HepG2 (cell line): ENCODE measurements around the gene ATG13. TPM values are rescaled to one million over a fixed set of nuclear protein-coding genes. Genes with fewer than 3 reads are reported as not detected.

Experiments
- ARID4A ChIP-seq: sonication (generic); formaldehyde crosslinking; IDR thresholded peaks from 2 replicates; pipeline ENCODE4 v1.5.0; 2020; ENCODE audit warnings: mild to moderate bottlenecking, missing genetic modification reagents, borderline replicate concordance
- GATA4 ChIP-seq: sonication (generic); IDR thresholded peaks from 2 replicates; pipeline ENCODE4 v1.6.1; 2016; ENCODE audit warnings: antibody characterized with exemption, low read depth, borderline replicate concordance
- GLI4 ChIP-seq: sonication (generic); formaldehyde crosslinking; IDR thresholded peaks from 2 replicates; pipeline ENCODE4 v1.5.1; 2020; ENCODE audit warnings: missing genetic modification reagents, mild to moderate bottlenecking, moderate library complexity, borderline replicate concordance
- IRF1 ChIP-seq: sonication (generic); formaldehyde crosslinking; IDR thresholded peaks from 2 replicates; pipeline ENCODE4 v1.4.0; 2020; ENCODE audit warnings: low read depth, mild to moderate bottlenecking, missing genetic modification reagents
- MTA3 ChIP-seq: sonication (generic); formaldehyde crosslinking; IDR thresholded peaks from 2 replicates; pipeline ENCODE4 v1.4.0; 2020; ENCODE audit warnings: missing genetic modification reagents
- PHF5A ChIP-seq: IDR thresholded peaks from one replicate; pipeline ENCODE4 v1.6.1; 2018; ENCODE audit warnings: low read depth, missing genetic modification reagents; ENCODE audit not compliant: unreplicated experiment
- POLR2A ChIP-seq, 2 experiments: IDR thresholded peaks; 2 replicates each; pipeline ENCODE4 v1.6.1; 2011; ENCODE audit warnings: low read depth in 2 of 2, low read length in 2 of 2, mild to moderate bottlenecking in 1 of 2, moderate library complexity in 1 of 2; ENCODE audit not compliant: insufficient read depth in 1 of 2
- POLR2G ChIP-seq: fragments of 200-400 bp; formaldehyde crosslinking; IDR thresholded peaks from 2 replicates; pipeline ENCODE4 v1.6.1; 2018; ENCODE audit warnings: mild to moderate bottlenecking, low read depth, low read length, moderate library complexity
- PPARG ChIP-seq: conservative IDR thresholded peaks from 2 replicates; pipeline ENCODE4 v1.6.1; 2016; ENCODE audit warnings: missing biosample characterization, missing genetic modification reagents
- RBFOX2 ChIP-seq: fragments of 200-400 bp; formaldehyde crosslinking; IDR thresholded peaks from 2 replicates; pipeline ENCODE4 v1.6.1; 2017; ENCODE audit warnings: low read depth, mild to moderate bottlenecking, low read length
- RBM22 ChIP-seq: fragments of 200-400 bp; formaldehyde crosslinking; optimal IDR thresholded peaks from 2 replicates; pipeline ENCODE3; 2017; ENCODE audit warnings: mild to moderate bottlenecking, low read length, moderate library complexity
- ZFP37 ChIP-seq: sonication (generic); formaldehyde crosslinking; IDR thresholded peaks from 2 replicates; pipeline ENCODE4 v1.4.0; 2020; ENCODE audit warnings: missing genetic modification reagents, borderline replicate concordance
- ZMYM3 ChIP-seq: sonication (generic); formaldehyde crosslinking; IDR thresholded peaks from 2 replicates; pipeline ENCODE4 v1.5.1; 2020; ENCODE audit warnings: mild to moderate bottlenecking, missing genetic modification reagents
- ZNF263 ChIP-seq: sonication (generic); formaldehyde crosslinking; IDR thresholded peaks from 2 replicates; pipeline ENCODE4 v1.4.0; 2020; ENCODE audit warnings: missing genetic modification reagents
- ZNF331 ChIP-seq: sonication (generic); formaldehyde crosslinking; IDR thresholded peaks from 2 replicates; pipeline ENCODE4 v1.4.0; 2020; ENCODE audit warnings: missing genetic modification reagents
- ZNF773 ChIP-seq: sonication (generic); formaldehyde crosslinking; IDR thresholded peaks from 2 replicates; pipeline ENCODE4 v1.4.0; 2020; ENCODE audit warnings: missing genetic modification reagents, borderline replicate concordance
- polyA plus RNA-seq, 8 experiments: library from polyadenylated mRNA; depleted of rRNA in 3 of 8; stranded (reverse) in 7 of 8; unstranded in 1 of 8; fragments of >200 nt; fragmentation: Illumina TruSeq in 4 of 8; extraction: Trizol in 4 of 8; gene quantifications; 2 replicates each; pipeline versions ENCODE4 v1.2.1 to v1.2.3, GENCODE V29; 2011 to 2016; ENCODE audit warnings: low read depth in 4 of 8, missing spikeins in 1 of 8, mixed read lengths in 1 of 8; ENCODE audit not compliant: insufficient read depth in 1 of 8
- total RNA-seq, 5 experiments: library from RNA; depleted of rRNA; stranded (reverse); fragments of >200 nt; fragmentation: Illumina TruSeq; extraction: Trizol; gene quantifications; 2 replicates each; pipeline ENCODE4 v1.2.3, GENCODE V29; 2016; ENCODE audit warnings: low read depth in 1 of 5
- TF ChIP-seq, protein P1 (sequence below): sonication (generic); formaldehyde crosslinking; IDR thresholded peaks from 2 replicates; pipeline ENCODE4 v1.4.0; 2020; ENCODE audit warnings: missing genetic modification reagents

ATG13 gene
- total and polyA plus RNA-seq, 2 of the 13 experiments (the other 11 are each of a cell fraction or from before 2014, with no cell fraction given): 55.0 to 77.3 TPM

DNA sequence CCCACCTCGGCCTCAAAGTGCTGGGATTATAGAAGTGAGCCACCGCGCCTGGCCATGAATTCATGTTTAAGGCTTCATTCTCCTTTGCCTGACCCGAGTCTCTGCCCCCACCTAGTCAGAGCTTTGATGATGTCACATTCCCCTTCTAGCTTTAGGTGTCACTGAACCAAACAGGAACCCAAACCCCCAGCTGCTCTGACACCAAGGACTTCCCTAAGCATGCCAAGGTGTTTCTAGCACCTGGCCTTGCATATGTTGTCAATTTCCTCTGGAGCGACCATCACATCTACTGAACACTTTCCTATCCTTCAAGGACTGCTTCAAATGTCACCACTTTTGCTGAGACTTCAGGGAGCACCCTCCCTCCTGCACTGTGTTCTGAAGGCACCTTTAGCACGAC lies 103.9 kb downstream of the ATG13 start (continued):
- no peak for TF ChIP-seq PHF5A (CRISPR knock-in tag)
- TF ChIP-seq RBM22: peak; percentile 58
- peak; percentile 56; the same call in 1 of the 2 replicates for TF ChIP-seq RBFOX2
- TF ChIP-seq POLR2G: 0 out of 2 replicates have a peak, but pooled peaks have one; percentile 31
- TF ChIP-seq GATA4: no peak
- TF ChIP-seq, protein P1, sequence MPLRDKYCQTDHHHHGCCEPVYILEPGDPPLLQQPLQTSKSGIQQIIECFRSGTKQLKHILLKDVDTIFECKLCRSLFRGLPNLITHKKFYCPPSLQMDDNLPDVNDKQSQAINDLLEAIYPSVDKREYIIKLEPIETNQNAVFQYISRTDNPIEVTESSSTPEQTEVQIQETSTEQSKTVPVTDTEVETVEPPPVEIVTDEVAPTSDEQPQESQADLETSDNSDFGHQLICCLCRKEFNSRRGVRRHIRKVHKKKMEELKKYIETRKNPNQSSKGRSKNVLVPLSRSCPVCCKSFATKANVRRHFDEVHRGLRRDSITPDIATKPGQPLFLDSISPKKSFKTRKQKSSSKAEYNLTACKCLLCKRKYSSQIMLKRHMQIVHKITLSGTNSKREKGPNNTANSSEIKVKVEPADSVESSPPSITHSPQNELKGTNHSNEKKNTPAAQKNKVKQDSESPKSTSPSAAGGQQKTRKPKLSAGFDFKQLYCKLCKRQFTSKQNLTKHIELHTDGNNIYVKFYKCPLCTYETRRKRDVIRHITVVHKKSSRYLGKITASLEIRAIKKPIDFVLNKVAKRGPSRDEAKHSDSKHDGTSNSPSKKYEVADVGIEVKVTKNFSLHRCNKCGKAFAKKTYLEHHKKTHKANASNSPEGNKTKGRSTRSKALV (CRISPR knock-in tag): no peak
- no peak for TF ChIP-seq ZNF331
- TF ChIP-seq ZNF773 (CRISPR knock-in tag): no peak
- no peak for TF ChIP-seq ARID4A
- no peak for TF ChIP-seq IRF1
- TF ChIP-seq PPARG (CRISPR knock-in tag): no peak
- TF ChIP-seq ZNF263 (CRISPR knock-in tag): no peak
- no peak for TF ChIP-seq GLI4 (CRISPR knock-in tag)
- no peak for TF ChIP-seq MTA3 (CRISPR knock-in tag)
- 0 out of 2 replicates have a peak, but pooled peaks have one; percentile 22 for TF ChIP-seq ZFP37
- TF ChIP-seq ZMYM3: no peak
- TF ChIP-seq POLR2A (IDR thresholded peaks at IDR 0.05; ENCODE audit: insufficient read depth in 1 of 2, low read depth in 2 of 2, low read length in 2 of 2): peak in 1 of 2 experiments; percentile 27; a peak in 1 of 4 replicates
